Ascending aorta (tissue), 2 donors: Measurements from ENCODE around the gene NPAS3. TPM values are rescaled to one million over a fixed set of nuclear protein-coding genes. Genes with fewer than 3 reads are reported as not detected.

Experiments
- DNase-seq, 2 donors: peaks; one replicate each; pipeline ENCODE4 v3.0.0-alpha.2; 2019; ENCODE audit warnings: low spot score in 2 of 2
- H3K27ac ChIP-seq, 2 donors: fragments of 200-600 bp; sonication (generic); one replicate each; pipeline ENCODE4 v1.5.1; 2016 to 2017; ENCODE audit warnings: mild to moderate bottlenecking in 1 of 2
- H3K27me3 ChIP-seq: fragments of 200-600 bp; sonication (generic); one replicate; pipeline ENCODE4 v1.5.1; 2017
- H3K36me3 ChIP-seq, 2 donors: fragments of 200-600 bp; sonication (generic); one replicate each; pipeline ENCODE4 v1.5.1; 2016
- H3K4me1 ChIP-seq, 2 donors: fragments of 200-600 bp; sonication (generic); one replicate each; pipeline ENCODE4 v1.5.1; 2016 to 2017; ENCODE audit warnings: mild to moderate bottlenecking in 1 of 2
- H3K4me3 ChIP-seq, 2 donors: fragments of 200-600 bp; sonication (generic); one replicate each; pipeline ENCODE4 v1.5.1; 2016 to 2017; ENCODE audit warnings: mild to moderate bottlenecking in 1 of 2
- H3K9me3 ChIP-seq, 2 donors: fragments of 200-600 bp; sonication (generic); one replicate each; pipeline ENCODE4 v1.5.1; 2016
- intact Hi-C: fragments of 100-400 bp; cut with DNase I; formaldehyde crosslinking; loops from one replicate; pipeline ENCODE4 v1.15.1; 2023
- total RNA-seq: library from RNA; depleted of rRNA; stranded (reverse); fragments of >200 nt; gene quantifications from one replicate; pipeline ENCODE4 v1.1.0, GENCODE V29; 2016
- TF ChIP-seq, protein P1 (sequence below), 3 experiments: fragments of 200-600 bp in 2 of 3; fragments of 450-650 bp in 1 of 3; sonication (generic) in 2 of 3; IDR thresholded peaks; one replicate each; pipeline ENCODE4 v1.5.1; 2016 to 2019; ENCODE audit warnings: antibody characterized with exemption in 3 of 3, mild to moderate bottlenecking in 1 of 3, moderate library complexity in 1 of 3

NPAS3 gene
- total RNA-seq, 1 donor from 2014 or later: not detected

DNA sequence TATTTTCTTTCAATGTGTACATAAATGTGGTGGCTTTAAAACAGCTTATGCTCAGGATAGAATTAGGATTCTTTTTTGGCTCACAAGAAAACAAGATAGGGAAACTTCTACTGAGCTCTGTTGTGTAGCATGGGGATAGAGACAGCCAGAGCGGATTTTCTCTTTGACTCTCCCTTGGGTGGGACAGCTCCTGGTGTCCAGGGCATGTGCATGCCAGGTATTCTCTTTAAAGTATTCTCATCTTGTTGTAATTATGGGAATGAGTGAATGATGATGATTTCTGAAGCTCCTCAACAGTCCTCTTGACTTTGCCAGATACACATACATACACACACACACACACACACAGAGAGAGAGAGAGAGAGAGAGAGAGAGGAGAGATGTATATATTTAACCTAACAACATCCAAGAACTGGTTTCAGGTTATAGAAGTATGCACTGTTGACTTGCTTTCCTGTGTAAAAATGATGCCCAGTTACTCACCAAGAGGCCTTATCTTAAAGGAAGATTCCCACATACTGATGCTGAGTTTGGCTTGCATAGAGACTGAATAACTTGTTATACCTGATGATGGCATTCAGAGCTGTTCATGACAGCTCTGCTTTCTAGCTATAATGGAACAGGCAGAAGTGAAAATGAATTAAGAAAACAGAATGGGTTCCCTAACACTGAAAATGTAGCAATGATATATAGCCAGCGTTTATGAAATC, 624.7 kb downstream of the NPAS3 start:
- no peak overlapping the region for H3K4me3 ChIP-seq
- intact Hi-C loops: no loop called here
- no peaks in the 10 kb centered on the region for H3K36me3 ChIP-seq
- no peak for DNase-seq
- H3K9me3 ChIP-seq: no peaks in the 10 kb centered on the region
- no peaks in the 10 kb centered on the region for H3K4me1 ChIP-seq
- no peaks in the 10 kb centered on the region for H3K27me3 ChIP-seq
- no peak overlapping the region for H3K27ac ChIP-seq
- TF ChIP-seq, protein P1, sequence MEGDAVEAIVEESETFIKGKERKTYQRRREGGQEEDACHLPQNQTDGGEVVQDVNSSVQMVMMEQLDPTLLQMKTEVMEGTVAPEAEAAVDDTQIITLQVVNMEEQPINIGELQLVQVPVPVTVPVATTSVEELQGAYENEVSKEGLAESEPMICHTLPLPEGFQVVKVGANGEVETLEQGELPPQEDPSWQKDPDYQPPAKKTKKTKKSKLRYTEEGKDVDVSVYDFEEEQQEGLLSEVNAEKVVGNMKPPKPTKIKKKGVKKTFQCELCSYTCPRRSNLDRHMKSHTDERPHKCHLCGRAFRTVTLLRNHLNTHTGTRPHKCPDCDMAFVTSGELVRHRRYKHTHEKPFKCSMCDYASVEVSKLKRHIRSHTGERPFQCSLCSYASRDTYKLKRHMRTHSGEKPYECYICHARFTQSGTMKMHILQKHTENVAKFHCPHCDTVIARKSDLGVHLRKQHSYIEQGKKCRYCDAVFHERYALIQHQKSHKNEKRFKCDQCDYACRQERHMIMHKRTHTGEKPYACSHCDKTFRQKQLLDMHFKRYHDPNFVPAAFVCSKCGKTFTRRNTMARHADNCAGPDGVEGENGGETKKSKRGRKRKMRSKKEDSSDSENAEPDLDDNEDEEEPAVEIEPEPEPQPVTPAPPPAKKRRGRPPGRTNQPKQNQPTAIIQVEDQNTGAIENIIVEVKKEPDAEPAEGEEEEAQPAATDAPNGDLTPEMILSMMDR (IDR thresholded peaks at IDR 0.05): no peak

DNA sequence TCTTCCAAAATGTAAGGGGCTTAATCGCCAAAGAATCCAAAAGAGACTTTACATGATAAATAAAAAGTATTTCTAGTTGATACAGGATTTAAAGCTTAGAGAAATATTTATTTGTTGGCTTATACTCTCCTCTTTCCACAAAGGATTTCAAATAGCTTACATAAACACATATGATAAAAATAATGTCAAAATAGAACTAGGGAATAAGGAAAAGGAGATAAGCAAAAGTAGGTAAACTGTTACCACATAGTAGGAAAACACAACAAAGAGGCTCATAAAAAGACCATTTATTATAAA, 625.2 kb downstream of the NPAS3 start:
- TF ChIP-seq, protein P1 (IDR thresholded peaks at IDR 0.05): no peak
- no peak overlapping the region for H3K27ac ChIP-seq
- intact Hi-C loops: no loop called here

DNA sequence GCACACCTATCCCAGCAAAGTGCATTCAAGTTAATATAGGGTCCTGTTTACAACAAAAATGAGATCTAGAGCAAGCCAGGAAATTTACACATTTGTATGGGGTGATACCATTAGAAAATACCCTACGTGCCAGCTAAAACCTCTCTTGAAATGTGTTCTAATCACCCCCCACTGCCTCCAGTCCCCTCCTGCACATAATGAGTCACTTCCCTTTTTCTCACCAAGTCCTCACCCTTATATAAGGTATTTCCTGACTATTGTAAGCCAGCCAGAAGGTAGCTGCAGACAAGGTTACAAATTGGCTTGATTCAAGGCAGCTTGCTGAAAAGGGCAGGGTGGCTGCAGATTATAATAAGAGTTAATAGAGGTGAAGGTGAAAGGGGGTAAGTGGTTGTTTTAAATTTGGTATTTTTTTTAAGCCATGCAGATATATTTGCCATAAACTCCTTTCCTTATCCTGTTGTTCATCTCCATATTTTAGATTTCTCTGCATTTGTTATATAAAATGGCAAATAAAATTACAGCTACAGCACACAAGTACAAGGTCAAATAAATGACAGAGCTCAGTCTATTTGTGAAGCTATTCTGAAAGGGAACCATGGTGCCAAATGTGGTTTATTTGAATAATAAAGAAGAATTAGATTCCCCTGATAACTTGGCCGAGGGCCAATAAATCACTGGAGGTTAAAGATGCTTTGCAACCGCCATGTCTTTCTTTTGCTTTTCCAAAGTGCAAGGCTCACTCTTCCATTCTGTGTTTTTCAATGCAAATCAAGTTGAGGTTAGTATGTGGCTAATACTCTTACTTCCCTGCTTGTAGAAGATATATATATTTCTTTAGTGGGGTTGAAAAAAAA, 626.3 kb downstream of the NPAS3 start:
- no peaks in the 10 kb centered on the region for H3K9me3 ChIP-seq
- H3K36me3 ChIP-seq: no peaks in the 10 kb centered on the region
- no peak overlapping the region for H3K27ac ChIP-seq
- TF ChIP-seq, protein P1 (IDR thresholded peaks at IDR 0.05): no peak
- no peak for DNase-seq
- H3K27me3 ChIP-seq: no peaks in the 10 kb centered on the region
- intact Hi-C loops: no loop called here
- H3K4me3 ChIP-seq: no peak overlapping the region
- H3K4me1 ChIP-seq: no peaks in the 10 kb centered on the region

More for the DNA sequence above, 625.2 kb downstream of the NPAS3 start:
- H3K27me3 ChIP-seq: no peaks in the 10 kb centered on the region
- no peaks in the 10 kb centered on the region for H3K4me1 ChIP-seq
- DNase-seq: no peak
- H3K36me3 ChIP-seq: no peaks in the 10 kb centered on the region
- no peak overlapping the region for H3K4me3 ChIP-seq
- H3K9me3 ChIP-seq: no peaks in the 10 kb centered on the region

DNA sequence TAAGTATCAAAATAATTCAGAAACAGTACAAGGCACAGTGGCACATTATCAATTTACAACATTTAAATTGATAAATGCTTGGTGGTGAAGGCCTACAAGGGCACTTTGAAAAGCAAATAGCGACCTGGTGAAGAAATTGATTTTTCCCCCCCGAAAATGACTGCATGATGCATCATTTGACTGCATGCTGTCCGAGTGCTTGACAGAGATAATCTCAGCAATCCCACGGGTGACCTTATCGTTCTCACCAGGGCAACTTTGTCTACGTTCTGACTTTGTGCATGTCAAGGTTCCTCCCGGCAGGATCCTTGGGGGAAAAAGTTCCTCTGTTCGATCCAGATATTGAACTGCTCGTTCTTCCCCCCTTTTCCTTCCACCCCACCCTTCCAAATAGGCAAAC, 627.4 kb downstream of the NPAS3 start:
- Histone ChIP-seq H3K4me3 (no peak overlapping the region), H3K27ac (no peak overlapping the region), H3K4me1 (no peaks in the 10 kb centered on the region), H3K27me3 (no peaks in the 10 kb centered on the region), H3K9me3 (no peaks in the 10 kb centered on the region), H3K36me3 (no peaks in the 10 kb centered on the region)
- TF ChIP-seq, protein P1 (IDR thresholded peaks at IDR 0.05): no peak
- no peak for DNase-seq
- intact Hi-C loops: no loop called here

DNA sequence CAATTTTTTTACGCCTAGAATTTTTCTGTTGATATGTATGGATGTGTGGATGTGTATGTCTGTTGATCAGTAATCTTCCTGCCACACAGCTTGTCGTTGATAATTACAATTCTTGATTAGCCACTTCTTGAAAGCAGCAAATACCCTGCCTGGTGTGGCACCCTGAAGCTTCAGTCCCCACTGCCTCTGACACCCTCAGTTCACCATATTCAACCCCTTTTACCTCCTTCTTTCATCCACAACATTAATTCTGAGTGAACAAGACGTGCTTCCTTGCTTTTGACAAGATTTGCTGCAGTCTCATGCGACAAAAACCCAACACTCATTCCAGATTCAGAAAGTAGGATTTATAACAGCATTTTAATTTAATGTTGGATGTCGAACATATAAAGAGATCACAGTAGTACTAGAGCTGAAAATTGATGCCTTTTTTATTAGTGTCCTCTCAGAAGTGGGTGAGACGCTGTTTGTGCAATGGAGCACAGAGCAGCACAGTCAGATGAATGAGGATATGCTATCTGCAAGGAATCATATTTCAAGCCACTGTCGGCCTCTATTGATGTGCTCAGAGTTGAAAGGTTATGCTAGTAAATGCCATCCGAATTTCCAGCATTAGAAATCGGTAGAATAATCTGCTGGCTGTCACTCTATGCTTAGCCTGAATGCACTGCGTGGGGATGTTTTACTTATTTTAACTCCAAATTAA, 628.5 kb downstream of the NPAS3 start:
- Histone ChIP-seq H3K4me1 (no peaks in the 10 kb centered on the region), H3K27me3 (no peaks in the 10 kb centered on the region), H3K27ac (no peak overlapping the region), H3K9me3 (no peaks in the 10 kb centered on the region), H3K36me3 (no peaks in the 10 kb centered on the region), H3K4me3 (no peak overlapping the region)
- DNase-seq: no peak
- TF ChIP-seq, protein P1 (IDR thresholded peaks at IDR 0.05): no peak
- intact Hi-C loops: no loop called here
